Mammary epithelial cell (primary cell): ENCODE data around the gene SPIRE1.

Experiments
- EZH2 ChIP-seq: IDR thresholded peaks from 2 replicates; pipeline ENCODE4 v1.6.1; 2012; ENCODE audit warnings: low read length, inconsistent platforms, borderline replicate concordance
- TF ChIP-seq, protein P1 (sequence below), 2 donors: IDR thresholded peaks in 1 of 2; conservative IDR thresholded peaks in 1 of 2; 2 replicates each; pipeline ENCODE4 v1.5.1; 2011 to 2012; ENCODE audit warnings: inconsistent platforms in 2 of 2, low read length in 2 of 2, mild to moderate bottlenecking in 2 of 2, control low read depth in 1 of 2, low read depth in 1 of 2; ENCODE audit not compliant: insufficient read depth in 1 of 2; ENCODE audit errors: extremely low read depth in 1 of 2

DNA sequence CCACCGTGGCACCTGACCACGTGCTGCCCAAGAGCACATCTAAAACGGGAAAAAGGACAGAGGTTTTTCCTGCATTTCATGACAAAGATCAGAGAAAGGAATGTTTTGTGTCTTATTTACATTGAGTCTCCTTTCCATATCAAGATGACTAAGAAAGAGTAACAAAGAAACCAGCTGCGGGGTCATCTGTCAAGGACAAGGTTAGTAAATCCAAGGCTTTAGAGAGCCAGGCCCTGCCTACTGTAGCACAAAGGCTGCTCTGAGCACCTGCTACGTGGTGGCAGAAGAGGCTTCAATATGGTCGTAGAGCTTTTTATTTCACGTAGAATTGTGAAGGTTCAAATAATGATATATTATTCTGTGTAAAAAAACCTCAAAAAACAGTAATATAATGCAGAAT lies 199.1 kb downstream of the SPIRE1 start:
- TF ChIP-seq, protein P1, sequence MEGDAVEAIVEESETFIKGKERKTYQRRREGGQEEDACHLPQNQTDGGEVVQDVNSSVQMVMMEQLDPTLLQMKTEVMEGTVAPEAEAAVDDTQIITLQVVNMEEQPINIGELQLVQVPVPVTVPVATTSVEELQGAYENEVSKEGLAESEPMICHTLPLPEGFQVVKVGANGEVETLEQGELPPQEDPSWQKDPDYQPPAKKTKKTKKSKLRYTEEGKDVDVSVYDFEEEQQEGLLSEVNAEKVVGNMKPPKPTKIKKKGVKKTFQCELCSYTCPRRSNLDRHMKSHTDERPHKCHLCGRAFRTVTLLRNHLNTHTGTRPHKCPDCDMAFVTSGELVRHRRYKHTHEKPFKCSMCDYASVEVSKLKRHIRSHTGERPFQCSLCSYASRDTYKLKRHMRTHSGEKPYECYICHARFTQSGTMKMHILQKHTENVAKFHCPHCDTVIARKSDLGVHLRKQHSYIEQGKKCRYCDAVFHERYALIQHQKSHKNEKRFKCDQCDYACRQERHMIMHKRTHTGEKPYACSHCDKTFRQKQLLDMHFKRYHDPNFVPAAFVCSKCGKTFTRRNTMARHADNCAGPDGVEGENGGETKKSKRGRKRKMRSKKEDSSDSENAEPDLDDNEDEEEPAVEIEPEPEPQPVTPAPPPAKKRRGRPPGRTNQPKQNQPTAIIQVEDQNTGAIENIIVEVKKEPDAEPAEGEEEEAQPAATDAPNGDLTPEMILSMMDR (conservative IDR thresholded peaks at IDR 0.05 in 1 of 2, IDR thresholded peaks at IDR 0.05 in 1 of 2; ENCODE audit: extremely low read depth in 1 of 2, insufficient read depth in 1 of 2, low read depth in 1 of 2, low read length in 2 of 2), result no peak
- no peak for TF ChIP-seq EZH2
